K562 (cell line): ENCODE data around the gene SLC25A51. TPM values are rescaled to one million over a fixed set of nuclear protein-coding genes. Genes with fewer than 3 reads are reported as not detected.
A peak's percentile ranks its signal among the peaks of the same experiment; 100 is the strongest.

Source experiments
- ATAC-seq: fragments of 200-7000 bp; cut with Tn5 transposase; 3 replicates; pipeline ENCODE4 v1.9.1; 2020; ENCODE audit warnings: moderate library complexity
- BruUV-seq: library from RNA; stranded (reverse); fragments of 400-500 nt; replicated peaks from 2 replicates; lab custom pipeline; 2021; lab: Mats Ljungman, UMichigan
- CTCF ChIA-PET: fragments of 300-600 bp; formaldehyde crosslinking; extraction: SDS; loops from one replicate; lab custom pipeline; 2021; ENCODE audit warnings: low intra/inter-chr PET ratio; lab: Yijun Ruan, JAX
- POLR2A ChIA-PET: fragments of 300-600, 350-650 bp; sonication (Branson Sonifier 250); formaldehyde crosslinking; extraction: SDS; loops from one replicate; lab custom pipeline; 2021; ENCODE audit warnings: antibody characterized with exemption, inconsistent platforms; lab: Yijun Ruan, JAX
- DNase-seq, 4 experiments: peaks; one replicate each; pipeline versions ENCODE4 v3.0.0 to v3.0.0-alpha.2; 2011 to 2018; ENCODE audit warnings: low spot score in 3 of 4, mixed read lengths in 3 of 4; ENCODE audit errors: extremely low read depth in 1 of 4
- FAIRE-seq: peaks from 2 replicates; lab custom pipeline; 2011; peaks lifted over from hg19 to GRCh38; lab: Jason Lieb, UNC
- H2AFZ ChIP-seq: 2 replicates; pipeline ENCODE4 v1.6.0; 2011; ENCODE audit warnings: low read depth, low read length, control low read depth, inconsistent platforms
- H3K27ac ChIP-seq: fragments of 200-600 bp; 3 replicates; pipeline ENCODE4 v1.8.0; 2011; ENCODE audit warnings: low read depth, mild to moderate bottlenecking, control low read depth, inconsistent platforms, low read length, moderate library complexity, mixed read lengths; ENCODE audit errors: extremely low read depth
- H3K27me3 ChIP-seq, 2 experiments: fragments of 300-600 bp in 1 of 2; 2 replicates in 1 of 2; 3 replicates in 1 of 2; pipeline versions ENCODE4 v1.6.0 to v1.8.0; 2011; ENCODE audit warnings: inconsistent platforms in 2 of 2, low read length in 2 of 2, mild to moderate bottlenecking in 1 of 2, mixed read lengths in 1 of 2, moderate library complexity in 1 of 2; ENCODE audit not compliant: control insufficient read depth in 2 of 2, insufficient read depth in 2 of 2
- H3K36me3 ChIP-seq: fragments of 300-600 bp; 3 replicates; pipeline ENCODE4 v1.8.0; 2011; ENCODE audit warnings: mild to moderate bottlenecking, low read length, inconsistent platforms; ENCODE audit not compliant: control insufficient read depth, insufficient read depth
- H3K4me1 ChIP-seq, 2 experiments: fragments of 200-600 bp in 1 of 2; replicated peaks in 1 of 2; 2 replicates in 1 of 2; 3 replicates in 1 of 2; pipeline versions ENCODE4 v1.5.1 to v1.8.0; 2011; ENCODE audit warnings: inconsistent platforms in 2 of 2, low read length in 2 of 2, mild to moderate bottlenecking in 1 of 2, mixed read lengths in 1 of 2, moderate library complexity in 1 of 2; ENCODE audit not compliant: control insufficient read depth in 2 of 2, insufficient read depth in 2 of 2
- H3K4me2 ChIP-seq: 2 replicates; pipeline ENCODE4 v1.6.1; 2011; ENCODE audit warnings: low read length, control low read depth, inconsistent platforms, mixed read lengths; ENCODE audit not compliant: insufficient read depth
- H3K4me3 ChIP-seq: fragments of 200-600 bp; sonication (generic), shearing (Covaris generic); 2 replicates; pipeline ENCODE4 v1.5.1; 2016; ENCODE audit warnings: control low read depth, inconsistent platforms
- H3K79me2 ChIP-seq: fragments of 200-600 bp; 3 replicates; pipeline ENCODE4 v1.8.0; 2011; ENCODE audit warnings: low read length, inconsistent platforms; ENCODE audit not compliant: control insufficient read depth, insufficient read depth
- H3K9ac ChIP-seq, 2 experiments: 2 replicates each; pipeline versions ENCODE4 v1.6.0 to v1.6.1; 2011; ENCODE audit warnings: low read depth in 2 of 2, low read length in 2 of 2, control low read depth in 1 of 2, inconsistent platforms in 1 of 2, mild to moderate bottlenecking in 1 of 2, mixed read lengths in 1 of 2; ENCODE audit not compliant: insufficient read depth in 1 of 2
- H3K9me1 ChIP-seq: one replicate; pipeline ENCODE4 v1.6.0; 2011; ENCODE audit warnings: inconsistent platforms, mild to moderate bottlenecking, low read length, moderate library complexity; ENCODE audit not compliant: control insufficient read depth, insufficient read depth
- H3K9me3 ChIP-seq: replicated peaks from 2 replicates; pipeline ENCODE4 v1.5.1; 2011; ENCODE audit warnings: low read depth, low read length, inconsistent platforms; ENCODE audit not compliant: control insufficient read depth, insufficient read depth
- H4K20me1 ChIP-seq: replicated peaks from 2 replicates; pipeline ENCODE4 v1.6.1; 2011; ENCODE audit warnings: low read length, inconsistent platforms, mixed read lengths; ENCODE audit not compliant: control insufficient read depth, insufficient read depth
- ATF6 ChIP-seq: sonication (generic); formaldehyde crosslinking; IDR thresholded peaks from 2 replicates; pipeline ENCODE4 v1.4.0; 2020; ENCODE audit warnings: mild to moderate bottlenecking, missing genetic modification reagents
- CREB1 ChIP-seq, 2 experiments: sonication (generic) in 1 of 2; formaldehyde crosslinking in 1 of 2; IDR thresholded peaks; 2 replicates each; pipeline versions ENCODE4 v1.6.1 to v1.8.0; 2012 to 2022; ENCODE audit warnings: inconsistent platforms in 1 of 2, mild to moderate bottlenecking in 1 of 2, missing genetic modification reagents in 1 of 2, moderate library complexity in 1 of 2
- DPF2 ChIP-seq: fragments of 450-650 bp; IDR thresholded peaks from 2 replicates; pipeline ENCODE4 v1.6.1; 2016
- FOXO4 ChIP-seq: fragments of 450-650 bp; formaldehyde crosslinking; IDR thresholded peaks from 2 replicates; pipeline ENCODE4 v1.4.0; 2020; ENCODE audit warnings: mild to moderate bottlenecking, moderate library complexity
- MIER1 ChIP-seq: fragments of 450-650 bp; IDR thresholded peaks from 2 replicates; pipeline ENCODE4 v1.6.1; 2016; ENCODE audit warnings: antibody characterized with exemption, mild to moderate bottlenecking, low read depth
- RUNX1 ChIP-seq: sonication (generic); IDR thresholded peaks from 2 replicates; pipeline ENCODE4 v1.6.1; 2016; ENCODE audit warnings: antibody characterized with exemption, low read depth
- TAF9B ChIP-seq: fragments of 450-650 bp; IDR thresholded peaks from 2 replicates; pipeline ENCODE4 v1.6.1; 2018; ENCODE audit warnings: mild to moderate bottlenecking; ENCODE audit not compliant: partially characterized antibody
- ZBTB26 ChIP-seq: fragments of 450-650 bp; formaldehyde crosslinking; IDR thresholded peaks from 2 replicates; pipeline ENCODE4 v1.4.0; 2022; ENCODE audit warnings: missing genetic modification characterization
- ZBTB7A ChIP-seq: IDR thresholded peaks from 2 replicates; pipeline ENCODE4 v1.6.1; 2011; ENCODE audit warnings: low read depth, mild to moderate bottlenecking, low read length, moderate library complexity, borderline replicate concordance; ENCODE audit not compliant: control insufficient read depth
- ZFP36 ChIP-seq: fragments of 150-350 bp; IDR thresholded peaks from 2 replicates; pipeline ENCODE4 v1.6.1; 2018; ENCODE audit warnings: low read length, low read depth; ENCODE audit not compliant: partially characterized antibody
- ZNF124 ChIP-seq: sonication (generic); formaldehyde crosslinking; IDR thresholded peaks from 2 replicates; pipeline ENCODE4 v1.8.1; 2022; ENCODE audit warnings: missing genetic modification reagents
- ZNF609 ChIP-seq: sonication (generic); formaldehyde crosslinking; IDR thresholded peaks from 2 replicates; pipeline ENCODE4 v1.8.1; 2023; ENCODE audit warnings: missing genetic modification reagents, mild to moderate bottlenecking, borderline replicate concordance
- WGBS: fragments of 100-300 bp; shearing (Covaris generic); methylation state at CpG from one replicate; pipeline ENCODE4 v1.1.6; 2016; ENCODE audit warnings: low coverage, mixed read lengths; ENCODE audit not compliant: insufficient coverage; ENCODE audit errors: missing lambda C conversion rate; 5-methylcytosine and 5-hydroxymethylcytosine counted together
- in situ Hi-C: fragments of 300-500 bp; cut with MboI; formaldehyde crosslinking; loops from 4 replicates; pipeline ENCODE4 v1.15.0; 2018; ENCODE audit warnings: inconsistent platforms, mixed read lengths
- intact Hi-C: fragments of 100-400 bp; cut with micrococcal nuclease; formaldehyde crosslinking; loops from 2 replicates; pipeline ENCODE4 v1.14.2; 2022
- polyA plus RNA-seq, 8 experiments: library from polyadenylated mRNA; depleted of rRNA in 4 of 8; stranded (reverse) in 5 of 8; unstranded in 3 of 8; fragments of >200 nt; fragmentation: Nextera tagmentation in 2 of 8; fragmentation: Illumina TruSeq in 1 of 8; extraction: Ambion mirVana in 2 of 8; extraction: Trizol in 1 of 8; gene quantifications; 2 replicates each; pipeline versions ENCODE4 v1.2.1 to v1.2.3, GENCODE V29; 2011 to 2014; ENCODE audit warnings: inconsistent platforms in 1 of 8, missing spikeins in 1 of 8
- total RNA-seq, 7 experiments: library from RNA; depleted of rRNA in 6 of 7; stranded (reverse); fragments of >200 nt in 6 of 7; fragmentation: Illumina TruSeq in 2 of 7; extraction: Trizol in 2 of 7; gene quantifications; 2 replicates each; pipeline versions ENCODE4 v1.2.1 to v1.2.3, GENCODE V29; 2011 to 2021; ENCODE audit warnings: low replicate concordance in 1 of 7

The SLC25A51 gene
- total and polyA plus RNA-seq, 9 of the 15 experiments (the other 6 are each of a cell fraction or from before 2014, with no cell fraction given): 9.1 to 40.7 (median 24.5) TPM

GRCh38 chr9:37925006-37925405 lies 21.1 kb upstream of the SLC25A51 start:
- in situ Hi-C loops (no loop called here), intact Hi-C loops (loop anchor here (5.0 kb wide), 1 partner anchor 482 kb away; no protein-coding TSS in a partner anchor)
- WGBS: 64% methylated on average over 6 of the region's 6 CpGs
- H3K9me3 ChIP-seq: no peaks in the 10 kb centered on the region
- H2AFZ ChIP-seq: no peak overlapping the region
- H3K4me2 ChIP-seq: no peak overlapping the region
- ATAC-seq: no peak
- no peak overlapping the region for H3K27ac ChIP-seq
- ChIA-PET CTCF (no interaction called here), POLR2A (interaction anchor here (0.8 to 3.1 kb wide), 3 partner anchors 10 to 144 kb away, joined by 3 to 9 read pairs (median 3); no protein-coding TSS in a partner anchor)
- no peak overlapping the region for H3K4me3 ChIP-seq
- FAIRE-seq: no peak
- no peak for DNase-seq
- peaks cover 10% of the 10 kb centered on the region; the same call in 1 of the 2 replicates for H4K20me1 ChIP-seq
- no TSS peak for BruUV-seq
- peaks cover 11 to 33% of the 10 kb centered on the region in 2 experiments; a peak in 4 of 5 replicates for H3K4me1 ChIP-seq
- no peaks in the 10 kb centered on the region for H3K27me3 ChIP-seq
- peaks cover 5% of the 10 kb centered on the region; the same call in 1 of the 3 replicates for H3K36me3 ChIP-seq
- no peaks in the 10 kb centered on the region for H3K79me2 ChIP-seq
- 0 out of 4 replicates have a peak overlapping the region, but pooled peaks of 1 of the 2 experiments have one; percentile 50 for H3K9ac ChIP-seq
- H3K9me1 ChIP-seq: peaks cover 5% of the 10 kb centered on the region
- TF ChIP-seq RUNX1 (no peak), ZNF609 (CRISPR knock-in tag) (no peak), ATF6 (CRISPR knock-in tag) (no peak), DPF2 (no peak), MIER1 (no peak), ZBTB7A (no peak), ZNF124 (CRISPR knock-in tag) (no peak), ZFP36 (no peak), CREB1 (IDR thresholded peaks at IDR 0.05) (no peak), CREB1 (CRISPR knock-in tag; IDR thresholded peaks at IDR 0.05) (no peak), FOXO4 (no peak), ZBTB26 (CRISPR knock-in tag) (no peak), TAF9B (no peak)
